Calu3 (cell line): ENCODE results near the gene PDE1A. TPM values are rescaled to one million over a fixed set of nuclear protein-coding genes. Genes with fewer than 3 reads are reported as not detected.

Experiments used
- BruUV-seq: library from RNA; stranded (reverse); fragments of 400-500 nt; replicated peaks from 2 replicates; lab custom pipeline; 2021; lab: Mats Ljungman, UMichigan
- CTCF ChIA-PET: fragments of 300-600 bp; sonication (Branson Sonifier 250); formaldehyde crosslinking; loops from one replicate; lab custom pipeline; 2022; ENCODE audit warnings: antibody characterized with exemption; lab: Charles Lee
- DNase-seq: peaks from one replicate; pipeline ENCODE4 v3.0.0; 2022
- H3K27ac Mint-ChIP-seq: one replicate; pipeline ENCODE4 v1.8.0; 2022; ENCODE audit warnings: mixed read lengths; ENCODE audit not compliant: unreplicated experiment
- H3K27me3 Mint-ChIP-seq: one replicate; pipeline ENCODE4 v1.8.0; 2022; ENCODE audit warnings: mixed read lengths; ENCODE audit not compliant: unreplicated experiment
- H3K36me3 Mint-ChIP-seq: one replicate; pipeline ENCODE4 v1.8.0; 2022; ENCODE audit warnings: mild to moderate bottlenecking, moderate library complexity, mixed read lengths; ENCODE audit not compliant: insufficient read depth, unreplicated experiment
- H3K4me1 Mint-ChIP-seq: one replicate; pipeline ENCODE4 v1.8.0; 2022; ENCODE audit warnings: mild to moderate bottlenecking, low read depth, mixed read lengths; ENCODE audit not compliant: unreplicated experiment
- H3K4me3 Mint-ChIP-seq: one replicate; pipeline ENCODE4 v1.8.0; 2022; ENCODE audit warnings: mild to moderate bottlenecking, low read depth, moderate library complexity, mixed read lengths; ENCODE audit not compliant: unreplicated experiment
- H3K9me3 Mint-ChIP-seq: one replicate; pipeline ENCODE4 v1.8.0; 2022; ENCODE audit warnings: low read depth, mixed read lengths; ENCODE audit not compliant: unreplicated experiment
- CTCF ChIP-seq: fragments of 200-600 bp; IDR thresholded peaks from one replicate; pipeline ENCODE4 v1.8.0; 2022; ENCODE audit warnings: antibody characterized with exemption; ENCODE audit not compliant: unreplicated experiment
- intact Hi-C: fragments of 100-400 bp; cut with micrococcal nuclease; formaldehyde crosslinking; loops from one replicate; pipeline ENCODE4 v1.10.0; 2022; ENCODE audit not compliant: unreplicated experiment
- total RNA-seq: library from RNA; stranded (reverse); gene quantifications from 2 replicates; pipeline ENCODE4 v1.2.3, GENCODE V29; 2022

PDE1A gene
- total RNA-seq, 1 experiment from 2014 or later: 0.26 TPM

GRCh38 chr2:182134201-182134600 lies 292.6 kb downstream of the PDE1A start:
- no peaks in the 10 kb centered on the region for H3K9me3 Mint-ChIP-seq
- DNase-seq: no peak
- H3K27ac Mint-ChIP-seq: no peak overlapping the region
- H3K36me3 Mint-ChIP-seq: no peaks in the 10 kb centered on the region
- H3K27me3 Mint-ChIP-seq: no peaks in the 10 kb centered on the region
- no peak for TF ChIP-seq CTCF
- no peaks in the 10 kb centered on the region for H3K4me1 Mint-ChIP-seq
- CTCF ChIA-PET: no interaction called here
- H3K4me3 Mint-ChIP-seq: no peak overlapping the region
- intact Hi-C loops: loop anchor here (5.0 kb wide), 1 partner anchor 412 kb away; no protein-coding TSS in a partner anchor
- no TSS peak for BruUV-seq

GRCh38 chr2:182133195-182133891 lies 293.5 kb downstream of the PDE1A start:
- H3K4me1 Mint-ChIP-seq: no peaks in the 10 kb centered on the region
- H3K27me3 Mint-ChIP-seq: no peaks in the 10 kb centered on the region
- intact Hi-C loops: loop anchor here (5.0 kb wide), 1 partner anchor 411 kb away; no protein-coding TSS in a partner anchor
- no peak overlapping the region for H3K27ac Mint-ChIP-seq
- BruUV-seq: no TSS peak
- no peaks in the 10 kb centered on the region for H3K36me3 Mint-ChIP-seq
- CTCF ChIA-PET: interaction anchor here (1.4 kb wide), 1 partner anchor 667 kb away, joined by 3 read pairs; no protein-coding TSS in a partner anchor
- no peak for DNase-seq
- H3K9me3 Mint-ChIP-seq: no peaks in the 10 kb centered on the region
- TF ChIP-seq CTCF: no peak
- no peak overlapping the region for H3K4me3 Mint-ChIP-seq

- H3K27me3 Mint-ChIP-seq: no peaks in the 10 kb centered on the region
- H3K27ac Mint-ChIP-seq: no peak overlapping the region
- DNase-seq: no peak
- intact Hi-C loops: loop anchor here (1.0 to 5.0 kb wide), 3 partner anchors 410 to 1028 kb away; no protein-coding TSS in a partner anchor
- no TSS peak for BruUV-seq
- CTCF ChIA-PET: interaction anchor here (1.0 to 1.4 kb wide), 2 partner anchors 14 to 666 kb away, joined by 3 read pairs; no protein-coding TSS in a partner anchor
- H3K4me3 Mint-ChIP-seq: no peak overlapping the region
- no peaks in the 10 kb centered on the region for H3K9me3 Mint-ChIP-seq
- TF ChIP-seq CTCF: peak; percentile 18
- H3K36me3 Mint-ChIP-seq: no peaks in the 10 kb centered on the region
- H3K4me1 Mint-ChIP-seq: no peaks in the 10 kb centered on the region
Observed at GRCh38 chr2:182132605-182133004, 294.2 kb downstream of the PDE1A start.

GRCh38 chr2:182128821-182129707 lies 297.8 kb downstream of the PDE1A start:
- no peak for DNase-seq
- no peak for TF ChIP-seq CTCF
- Mint-ChIP-seq H3K9me3 (no peaks in the 10 kb centered on the region), H3K36me3 (no peaks in the 10 kb centered on the region), H3K27me3 (no peaks in the 10 kb centered on the region), H3K4me3 (no peak overlapping the region), H3K27ac (no peak overlapping the region), H3K4me1 (no peaks in the 10 kb centered on the region)
- no TSS peak for BruUV-seq
- CTCF ChIA-PET: interaction anchor here (1.1 kb wide), 1 partner anchor 546 kb away, joined by 8 read pairs; no protein-coding TSS in a partner anchor
- intact Hi-C loops: no loop called here
